ENCODE results near the gene SEL1L3.
A peak's percentile ranks its signal among the peaks of the same experiment; 100 is the strongest.
"Not testable (repeated sequence)": the region's sequence is repeated elsewhere in the genome, so short reads cannot be mapped to it uniquely, and the experiment has no call there.

SEL1L3 gene

GRCh38 chr4:25862411-25863346, at the start of gene SEL1L3:
Gene SEL1L3 (minus strand): TSS chr4:25862988. CDS start chr4:25862836, 152 bp downstream.
- DNase-seq (ENCODE audit: low spot score) = peak; percentile 30

GRCh38 chr4:25911356-25911755, 48.6 kb upstream of the SEL1L3 start:
- DNase-seq (ENCODE audit: low spot score) = no peak

GRCh38 chr4:25908491-25908901, 45.7 kb upstream of the SEL1L3 start:
- DNase-seq (ENCODE audit: low spot score) = no peak

- not testable (repeated sequence) for DNase-seq (ENCODE audit: low spot score)
These were observed 43.3 kb upstream of the SEL1L3 start for GRCh38 chr4:25906113-25906512.

GRCh38 chr4:25905371-25905770, 42.6 kb upstream of the SEL1L3 start:
- no peak for DNase-seq (ENCODE audit: low spot score)

GRCh38 chr4:25904748-25905082, 41.9 kb upstream of the SEL1L3 start:
- no peak for DNase-seq (ENCODE audit: low spot score)

GRCh38 chr4:25903900-25904747, 41.3 kb upstream of the SEL1L3 start:
- DNase-seq (ENCODE audit: low spot score) = no peak

- no peak for DNase-seq (ENCODE audit: low spot score)
These were observed 38.2 kb upstream of the SEL1L3 start for GRCh38 chr4:25901030-25901430.

GRCh38 chr4:25900310-25900709, 37.5 kb upstream of the SEL1L3 start:
- DNase-seq (ENCODE audit: low spot score) = peak; percentile 2

GRCh38 chr4:25896776-25897539, 34.2 kb upstream of the SEL1L3 start:
- no peak for DNase-seq (ENCODE audit: low spot score)

GRCh38 chr4:25892796-25893195, 30.0 kb upstream of the SEL1L3 start:
- DNase-seq (ENCODE audit: low spot score) = no peak

- no peak for DNase-seq (ENCODE audit: low spot score)
These were observed 28.0 kb upstream of the SEL1L3 start for GRCh38 chr4:25890571-25891485.

- DNase-seq (ENCODE audit: low spot score) = no peak
These were observed 27.1 kb upstream of the SEL1L3 start for GRCh38 chr4:25889589-25890503.

GRCh38 chr4:25888781-25889180, 26.0 kb upstream of the SEL1L3 start:
- no peak for DNase-seq (ENCODE audit: low spot score)

- no peak for DNase-seq (ENCODE audit: low spot score)
These were observed 21.4 kb upstream of the SEL1L3 start for GRCh38 chr4:25884031-25884782.

GRCh38 chr4:25883565-25883964, 20.8 kb upstream of the SEL1L3 start:
- no peak for DNase-seq (ENCODE audit: low spot score)

- DNase-seq (ENCODE audit: low spot score) = no peak
These were observed 19.4 kb upstream of the SEL1L3 start for GRCh38 chr4:25882226-25882625.

GRCh38 chr4:25881193-25881592, 18.4 kb upstream of the SEL1L3 start:
- DNase-seq (ENCODE audit: low spot score) = no peak

GRCh38 chr4:25879991-25880651, 17.3 kb upstream of the SEL1L3 start:
- DNase-seq (ENCODE audit: low spot score) = no peak
